ENCODE results near the gene NME2. TPM values are rescaled to one million over a fixed set of nuclear protein-coding genes. Genes with fewer than 3 reads are reported as not detected.

Gene NME2
- polyA plus RNA-seq, 1 donor from 2014 or later, result 127 TPM

DNA sequence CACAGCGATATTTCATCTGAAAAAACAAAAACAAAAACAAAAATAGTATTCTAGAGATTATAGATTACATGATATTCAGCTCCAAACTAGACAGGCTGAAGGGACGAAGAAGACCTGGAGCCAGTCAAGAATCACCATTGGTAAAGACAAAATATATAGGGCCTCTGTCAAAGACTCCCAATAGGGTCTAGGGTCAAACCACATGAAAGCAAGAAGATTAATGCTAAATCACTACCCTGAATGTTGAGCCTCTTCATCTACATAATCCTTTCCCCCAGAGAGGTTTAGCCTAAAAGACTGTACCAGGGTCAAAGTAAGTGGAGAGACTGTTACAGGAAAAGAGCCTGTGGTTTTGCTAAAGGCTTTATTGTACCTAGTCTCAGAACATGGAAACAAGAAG lies 23.6 kb upstream of the NME2 start:
- no peak overlapping the region for H3K27ac ChIP-seq (ENCODE audit: low read length)
- H3K27me3 ChIP-seq (ENCODE audit: insufficient read depth, low read depth, low read length), result no peaks in the 10 kb centered on the region

DNA sequence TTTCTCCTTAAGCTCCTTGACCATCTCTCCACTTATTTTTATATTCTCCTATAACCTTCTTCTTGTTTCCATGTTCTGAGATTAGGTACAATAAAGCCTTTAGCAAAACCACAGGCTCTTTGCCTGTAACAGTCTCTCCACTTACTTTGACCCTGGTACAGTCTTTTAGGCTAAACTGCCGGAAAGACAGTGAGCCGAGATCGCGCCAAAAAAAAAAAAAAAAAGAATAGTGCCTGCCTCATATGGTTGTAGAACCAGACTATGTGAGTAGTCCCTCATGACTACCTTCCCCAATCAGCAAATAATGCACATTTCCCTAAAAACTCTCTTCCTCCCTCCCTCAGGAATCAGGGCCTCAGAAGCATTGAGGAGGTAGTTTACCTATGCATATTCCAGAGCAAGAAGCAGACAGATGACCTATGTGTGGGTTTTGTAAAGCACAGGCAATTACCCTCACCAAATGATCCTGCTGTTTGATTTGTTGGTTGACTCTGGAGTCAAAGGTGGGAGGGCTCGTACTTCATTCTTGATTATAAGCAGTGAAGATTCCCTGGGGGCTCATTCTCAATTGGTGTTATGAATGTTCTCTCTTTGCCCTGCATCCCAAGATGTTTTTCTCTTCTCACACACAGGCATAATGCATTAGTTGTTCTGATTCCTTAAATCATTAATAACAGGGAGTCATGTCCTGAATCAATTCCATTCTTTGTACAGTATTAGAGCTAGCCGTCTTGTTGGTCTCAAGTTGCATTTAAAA lies 21.8 kb upstream of the NME2 start:
- no peak overlapping the region for H3K4me2 ChIP-seq (ENCODE audit: low read length)
- H3K27ac ChIP-seq (ENCODE audit: low read length), result no peak overlapping the region
- H3K9me3 ChIP-seq (ENCODE audit: low read length), result no peaks in the 10 kb centered on the region
- H2AFZ ChIP-seq (ENCODE audit: low read depth, low read length), result no peak overlapping the region
- TF ChIP-seq, protein P1, sequence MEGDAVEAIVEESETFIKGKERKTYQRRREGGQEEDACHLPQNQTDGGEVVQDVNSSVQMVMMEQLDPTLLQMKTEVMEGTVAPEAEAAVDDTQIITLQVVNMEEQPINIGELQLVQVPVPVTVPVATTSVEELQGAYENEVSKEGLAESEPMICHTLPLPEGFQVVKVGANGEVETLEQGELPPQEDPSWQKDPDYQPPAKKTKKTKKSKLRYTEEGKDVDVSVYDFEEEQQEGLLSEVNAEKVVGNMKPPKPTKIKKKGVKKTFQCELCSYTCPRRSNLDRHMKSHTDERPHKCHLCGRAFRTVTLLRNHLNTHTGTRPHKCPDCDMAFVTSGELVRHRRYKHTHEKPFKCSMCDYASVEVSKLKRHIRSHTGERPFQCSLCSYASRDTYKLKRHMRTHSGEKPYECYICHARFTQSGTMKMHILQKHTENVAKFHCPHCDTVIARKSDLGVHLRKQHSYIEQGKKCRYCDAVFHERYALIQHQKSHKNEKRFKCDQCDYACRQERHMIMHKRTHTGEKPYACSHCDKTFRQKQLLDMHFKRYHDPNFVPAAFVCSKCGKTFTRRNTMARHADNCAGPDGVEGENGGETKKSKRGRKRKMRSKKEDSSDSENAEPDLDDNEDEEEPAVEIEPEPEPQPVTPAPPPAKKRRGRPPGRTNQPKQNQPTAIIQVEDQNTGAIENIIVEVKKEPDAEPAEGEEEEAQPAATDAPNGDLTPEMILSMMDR (IDR thresholded peaks at IDR 0.05; ENCODE audit: poor library complexity, severe bottlenecking), result no peak
- TF ChIP-seq SMC3 (conservative IDR thresholded peaks at IDR 0.05; ENCODE audit: poor library complexity) (no peak), MXI1 (conservative IDR thresholded peaks at IDR 0.05; ENCODE audit: poor library complexity, severe bottlenecking) (no peak), RAD21 (conservative IDR thresholded peaks at IDR 0.05) (no peak), EP300 (conservative IDR thresholded peaks at IDR 0.05; ENCODE audit: poor library complexity, severe bottlenecking) (no peak), TAF1 (IDR thresholded peaks at IDR 0.05; ENCODE audit: low read depth) (no peak), EZH2 (IDR thresholded peaks at IDR 0.05; ENCODE audit: borderline replicate concordance, insufficient read depth, low read length, poor library complexity, severe bottlenecking) (no peak), POLR2AphosphoS5 (IDR thresholded peaks at IDR 0.05) (no peak)
- TF ChIP-seq, protein P2, sequence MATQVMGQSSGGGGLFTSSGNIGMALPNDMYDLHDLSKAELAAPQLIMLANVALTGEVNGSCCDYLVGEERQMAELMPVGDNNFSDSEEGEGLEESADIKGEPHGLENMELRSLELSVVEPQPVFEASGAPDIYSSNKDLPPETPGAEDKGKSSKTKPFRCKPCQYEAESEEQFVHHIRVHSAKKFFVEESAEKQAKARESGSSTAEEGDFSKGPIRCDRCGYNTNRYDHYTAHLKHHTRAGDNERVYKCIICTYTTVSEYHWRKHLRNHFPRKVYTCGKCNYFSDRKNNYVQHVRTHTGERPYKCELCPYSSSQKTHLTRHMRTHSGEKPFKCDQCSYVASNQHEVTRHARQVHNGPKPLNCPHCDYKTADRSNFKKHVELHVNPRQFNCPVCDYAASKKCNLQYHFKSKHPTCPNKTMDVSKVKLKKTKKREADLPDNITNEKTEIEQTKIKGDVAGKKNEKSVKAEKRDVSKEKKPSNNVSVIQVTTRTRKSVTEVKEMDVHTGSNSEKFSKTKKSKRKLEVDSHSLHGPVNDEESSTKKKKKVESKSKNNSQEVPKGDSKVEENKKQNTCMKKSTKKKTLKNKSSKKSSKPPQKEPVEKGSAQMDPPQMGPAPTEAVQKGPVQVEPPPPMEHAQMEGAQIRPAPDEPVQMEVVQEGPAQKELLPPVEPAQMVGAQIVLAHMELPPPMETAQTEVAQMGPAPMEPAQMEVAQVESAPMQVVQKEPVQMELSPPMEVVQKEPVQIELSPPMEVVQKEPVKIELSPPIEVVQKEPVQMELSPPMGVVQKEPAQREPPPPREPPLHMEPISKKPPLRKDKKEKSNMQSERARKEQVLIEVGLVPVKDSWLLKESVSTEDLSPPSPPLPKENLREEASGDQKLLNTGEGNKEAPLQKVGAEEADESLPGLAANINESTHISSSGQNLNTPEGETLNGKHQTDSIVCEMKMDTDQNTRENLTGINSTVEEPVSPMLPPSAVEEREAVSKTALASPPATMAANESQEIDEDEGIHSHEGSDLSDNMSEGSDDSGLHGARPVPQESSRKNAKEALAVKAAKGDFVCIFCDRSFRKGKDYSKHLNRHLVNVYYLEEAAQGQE (IDR thresholded peaks at IDR 0.05; ENCODE audit: borderline replicate concordance), result no peak
- no peaks in the 10 kb centered on the region for H3F3A ChIP-seq (ENCODE audit: insufficient read depth, low read length, poor library complexity, severe bottlenecking)
- H3K79me2 ChIP-seq (replicated peaks; ENCODE audit: insufficient read depth, low read length), result no peaks in the 10 kb centered on the region
- H3K9ac ChIP-seq (ENCODE audit: low read length), result no peak overlapping the region
- H3K9me2 ChIP-seq (ENCODE audit: insufficient read depth, low read length), result no peaks in the 10 kb centered on the region
- no peaks in the 10 kb centered on the region for H4K20me1 ChIP-seq (ENCODE audit: insufficient read depth)
- no peaks in the 10 kb centered on the region for H3K36me3 ChIP-seq (ENCODE audit: insufficient read depth, low read length)
- no peaks in the 10 kb centered on the region for H3K27me3 ChIP-seq (ENCODE audit: insufficient read depth, low read depth, low read length)
- H3K4me3 ChIP-seq (ENCODE audit: low read length), result no peak overlapping the region

More for the DNA sequence above, 23.6 kb upstream of the NME2 start:
- no peak overlapping the region for H3K4me3 ChIP-seq (ENCODE audit: low read length)
- no peak overlapping the region for H3K9ac ChIP-seq (ENCODE audit: low read length)
- no peaks in the 10 kb centered on the region for H3K9me3 ChIP-seq (ENCODE audit: low read length)
- H4K20me1 ChIP-seq (ENCODE audit: insufficient read depth), result no peaks in the 10 kb centered on the region
- H2AFZ ChIP-seq (ENCODE audit: low read depth, low read length), result no peak overlapping the region
- no peaks in the 10 kb centered on the region for H3K36me3 ChIP-seq (ENCODE audit: insufficient read depth, low read length)
- no peak overlapping the region for H3K4me2 ChIP-seq (ENCODE audit: low read length)
- no peaks in the 10 kb centered on the region for H3K79me2 ChIP-seq (replicated peaks; ENCODE audit: insufficient read depth, low read length)
- TF ChIP-seq SMC3 (conservative IDR thresholded peaks at IDR 0.05; ENCODE audit: poor library complexity) (no peak), EP300 (conservative IDR thresholded peaks at IDR 0.05; ENCODE audit: poor library complexity, severe bottlenecking) (no peak), MXI1 (conservative IDR thresholded peaks at IDR 0.05; ENCODE audit: poor library complexity, severe bottlenecking) (no peak), TAF1 (IDR thresholded peaks at IDR 0.05; ENCODE audit: low read depth) (no peak), RAD21 (conservative IDR thresholded peaks at IDR 0.05) (no peak), EZH2 (IDR thresholded peaks at IDR 0.05; ENCODE audit: borderline replicate concordance, insufficient read depth, low read length, poor library complexity, severe bottlenecking) (no peak), POLR2AphosphoS5 (IDR thresholded peaks at IDR 0.05) (no peak)
- TF ChIP-seq, protein P2 (IDR thresholded peaks at IDR 0.05; ENCODE audit: borderline replicate concordance), result no peak
- TF ChIP-seq, protein P1 (IDR thresholded peaks at IDR 0.05; ENCODE audit: poor library complexity, severe bottlenecking), result no peak
- H3F3A ChIP-seq (ENCODE audit: insufficient read depth, low read length, poor library complexity, severe bottlenecking), result no peaks in the 10 kb centered on the region
- H3K9me2 ChIP-seq (ENCODE audit: insufficient read depth, low read length), result no peaks in the 10 kb centered on the region

Measured in neural cell (in vitro differentiated cells).